HG03521 (cell line): ENCODE measurements around the gene IL12RB1.
"Not testable (repeated sequence)": the region's sequence is repeated elsewhere in the genome, so short reads cannot be mapped to it uniquely, and the experiment has no call there.

Source experiments
- ATAC-seq: cut with Tn5 transposase; IDR thresholded peaks from one replicate; pipeline ENCODE4 v1.9.1; 2021; ENCODE audit warnings: mild to moderate bottlenecking, moderate library complexity; ENCODE audit not compliant: unreplicated experiment

Gene IL12RB1

GRCh38 chr19:18090545-18091216, 3.9 kb upstream of the IL12RB1 start:
- ATAC-seq: no peak

- no peak for ATAC-seq
Observed at GRCh38 chr19:18089726-18090125, 3.0 kb upstream of the IL12RB1 start.

DNA sequence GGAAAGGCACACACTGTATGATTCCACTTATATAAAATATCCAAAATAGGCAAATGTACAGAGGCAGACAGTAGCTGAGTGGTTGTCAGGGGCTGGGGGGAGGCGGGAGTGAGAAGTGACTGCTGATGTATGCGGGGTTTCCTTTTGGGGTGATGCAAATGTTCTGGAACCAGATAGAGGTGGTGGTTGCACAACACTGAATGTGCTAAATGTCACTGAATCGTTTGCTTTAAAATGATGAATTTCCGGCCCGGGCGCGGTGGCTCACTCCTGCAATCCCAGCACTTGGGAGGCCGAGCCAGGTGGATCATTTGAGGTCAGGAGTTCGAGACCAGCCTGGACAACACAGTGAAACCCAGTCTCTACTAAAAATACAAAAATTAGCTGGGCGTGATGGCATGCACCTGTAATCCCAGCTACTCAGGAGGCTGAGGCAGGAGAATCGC, 2.4 kb upstream of the IL12RB1 start:
- not testable (repeated sequence) for ATAC-seq

DNA sequence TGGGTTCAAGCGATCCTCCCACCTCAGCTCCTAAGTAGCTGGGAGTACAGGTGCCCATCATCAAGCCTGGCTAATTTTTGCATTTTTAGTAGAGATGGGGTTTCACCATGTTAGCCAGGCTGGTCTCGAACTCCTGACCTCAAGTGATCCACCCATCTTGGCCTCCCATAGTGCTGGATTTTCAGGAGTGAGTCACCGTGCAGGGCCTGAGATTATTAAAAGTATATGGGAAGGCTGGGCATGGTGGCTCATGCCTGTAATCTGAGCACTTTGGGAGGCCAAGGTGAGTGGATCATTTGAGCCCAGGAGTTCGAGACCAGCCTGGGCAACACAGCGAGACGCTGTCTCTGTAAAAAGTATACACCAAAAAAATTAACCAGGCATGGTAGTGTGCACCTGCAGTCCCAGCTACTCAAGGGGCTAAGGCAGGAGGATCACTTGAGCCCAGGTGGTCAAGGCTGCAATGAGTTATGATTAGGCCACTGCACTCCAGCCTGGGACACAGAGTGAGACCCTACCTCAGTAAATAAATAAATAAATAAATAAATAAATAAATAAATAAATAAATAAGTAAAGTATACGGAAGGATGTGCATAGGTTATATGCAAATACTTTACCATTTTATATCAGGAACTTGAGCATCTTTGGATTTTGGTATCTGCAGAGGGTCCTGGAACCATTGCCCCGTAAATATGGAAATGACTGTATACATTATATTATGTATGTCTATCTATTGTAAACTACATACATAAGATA, 854 bp downstream of the IL12RB1 start:
- ATAC-seq: no peak

GRCh38 chr19:18083929-18084684, 2.6 kb downstream of the IL12RB1 start:
- ATAC-seq: no peak

- ATAC-seq: no peak
Observed at GRCh38 chr19:18074192-18074591, 12.5 kb downstream of the IL12RB1 start.

DNA sequence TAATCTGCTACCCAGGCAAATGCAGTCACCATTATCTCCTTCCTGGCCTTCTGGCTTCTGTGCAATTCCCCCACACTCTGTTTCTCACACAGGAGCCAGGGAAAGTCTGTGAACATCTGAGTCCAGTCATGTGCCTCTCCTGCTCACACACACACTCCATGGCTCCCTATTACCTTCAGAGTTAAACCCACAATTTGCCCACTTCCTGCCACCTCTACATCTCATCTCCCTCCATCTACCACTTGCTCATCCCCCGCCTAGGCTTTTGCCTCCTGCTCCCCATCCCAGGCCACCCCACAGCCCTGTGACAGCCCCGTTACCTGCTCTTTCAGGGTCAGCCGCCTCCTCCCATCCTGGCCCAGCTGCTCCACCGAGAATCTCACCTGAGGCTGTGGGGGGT, 13.5 kb downstream of the IL12RB1 start:
- no peak for ATAC-seq

- no peak for ATAC-seq
Observed at GRCh38 chr19:18072335-18072734, 14.4 kb downstream of the IL12RB1 start.

GRCh38 chr19:18070181-18070580, 16.6 kb downstream of the IL12RB1 start:
- no peak for ATAC-seq

GRCh38 chr19:18069383-18069782, 17.4 kb downstream of the IL12RB1 start:
- ATAC-seq: no peak

- no peak for ATAC-seq
Observed at GRCh38 chr19:18068395-18068794, 18.3 kb downstream of the IL12RB1 start.

GRCh38 chr19:18065173-18065495, 21.6 kb downstream of the IL12RB1 start:
- no peak for ATAC-seq

DNA sequence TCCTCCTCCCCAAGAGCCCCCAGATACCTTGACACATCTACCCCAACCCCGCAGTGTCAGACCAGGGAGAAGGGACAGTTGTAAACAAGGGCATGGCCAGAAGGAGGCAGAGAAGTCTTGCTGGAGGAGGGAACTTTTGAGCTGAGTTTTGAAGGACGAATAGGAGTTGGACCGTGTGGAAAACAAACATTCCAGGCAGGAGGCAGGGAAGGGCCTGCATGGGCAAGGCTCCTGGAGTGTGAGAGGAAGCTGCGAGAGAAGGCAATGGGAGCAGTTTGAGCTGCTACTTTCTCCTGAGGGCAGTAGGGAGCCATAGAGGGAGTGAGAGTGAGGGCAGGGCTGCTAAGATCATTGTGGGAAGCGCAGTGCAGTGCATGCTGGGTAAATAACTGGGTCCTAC, 23.3 kb downstream of the IL12RB1 start:
- ATAC-seq: no peak

- no peak for ATAC-seq
Observed at GRCh38 chr19:18062028-18062427, 24.7 kb downstream of the IL12RB1 start.

GRCh38 chr19:18060472-18060871, 26.3 kb downstream of the IL12RB1 start:
- no peak for ATAC-seq

DNA sequence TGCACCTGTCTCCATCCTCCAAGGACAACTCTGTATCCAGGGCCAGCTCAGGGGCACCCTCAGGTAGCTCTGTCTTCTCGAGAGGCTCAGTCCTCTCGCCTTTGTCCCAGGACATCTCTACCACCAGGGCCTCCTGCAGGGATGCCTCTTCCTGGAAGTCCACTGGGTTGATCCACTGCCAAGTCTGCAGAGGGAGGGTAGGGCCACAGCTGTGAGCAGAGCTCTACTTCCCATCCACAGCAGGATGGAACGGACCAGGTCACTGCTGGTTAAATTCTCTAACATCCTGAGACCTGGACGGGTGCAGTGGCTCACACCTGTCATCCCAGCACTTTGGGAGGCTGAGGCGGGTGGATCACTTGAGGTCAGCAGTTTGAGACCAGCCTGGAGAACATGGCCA, 26.8 kb downstream of the IL12RB1 start:
- ATAC-seq: no peak

DNA sequence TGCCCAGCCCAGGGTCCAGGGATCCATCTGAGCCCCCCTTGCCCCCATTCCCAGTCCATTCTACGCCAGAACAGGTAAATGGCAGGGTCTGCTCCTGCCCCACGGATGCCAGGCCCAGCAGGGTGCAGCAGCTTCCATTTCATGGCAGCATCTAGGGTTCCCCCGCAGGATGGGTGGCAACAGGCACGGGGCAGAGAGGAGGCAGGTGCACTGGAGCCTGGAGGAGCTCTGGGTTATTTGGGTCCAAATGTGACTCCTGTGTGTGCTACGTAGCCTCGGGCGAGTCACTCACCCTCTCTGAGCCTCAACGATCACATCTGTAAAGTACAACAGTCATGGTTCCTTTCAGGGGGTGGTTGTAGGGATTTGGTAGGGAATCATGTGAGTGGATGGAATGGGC, 27.4 kb downstream of the IL12RB1 start:
- no peak for ATAC-seq

GRCh38 chr19:18058208-18059009, 28.3 kb downstream of the IL12RB1 start:
- ATAC-seq: no peak

DNA sequence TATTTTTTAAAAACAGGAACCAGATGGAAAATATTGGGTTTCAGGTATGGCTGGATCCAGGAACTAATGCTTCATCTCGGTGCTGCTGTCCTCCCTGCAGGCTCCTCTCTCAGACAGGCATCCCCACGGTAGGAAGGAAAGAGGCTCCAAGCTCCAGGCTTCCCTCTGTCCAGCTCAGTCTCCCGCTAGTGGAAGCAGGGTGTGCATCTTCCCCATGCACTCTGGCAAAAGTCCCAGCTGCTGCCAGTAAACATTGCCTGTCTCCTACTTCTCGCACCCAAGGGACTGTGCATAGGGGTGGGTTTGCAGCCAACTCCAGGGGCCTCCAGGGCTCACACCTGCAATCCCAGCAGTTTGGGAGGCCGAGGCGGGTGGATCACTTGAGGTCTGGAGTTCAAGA, 29.2 kb downstream of the IL12RB1 start:
- ATAC-seq: no peak

DNA sequence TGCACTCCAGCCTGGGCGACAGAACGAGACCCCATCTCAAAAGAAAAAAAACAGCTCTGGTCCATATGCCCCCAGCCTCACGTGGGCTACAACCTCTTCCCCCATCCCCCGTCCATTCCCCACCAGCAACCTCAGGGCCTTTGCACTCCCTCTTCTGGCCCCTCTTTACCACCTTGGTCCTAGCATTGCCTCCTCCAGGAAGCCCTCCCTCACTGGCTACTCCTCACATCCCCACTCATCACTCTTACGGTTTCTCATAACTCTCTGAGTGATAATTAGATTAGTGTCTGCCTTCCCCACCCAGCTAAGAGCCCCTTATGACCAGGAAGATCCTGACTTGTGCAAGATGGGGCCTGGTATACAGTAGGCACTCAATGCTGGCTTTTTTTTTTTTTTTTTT, 30.8 kb downstream of the IL12RB1 start:
- ATAC-seq: no peak

- no peak for ATAC-seq
Observed at GRCh38 chr19:18053576-18054219, 33.0 kb downstream of the IL12RB1 start.
